Testis (tissue), 3 donors: ENCODE results near the gene REM2. TPM values are rescaled to one million over a fixed set of nuclear protein-coding genes. Genes with fewer than 3 reads are reported as not detected.

Source experiments
- DNase-seq: peaks from one replicate; pipeline ENCODE4 v3.0.0-alpha.2; 2019
- H3K27ac ChIP-seq, 2 donors: fragments of 200-600 bp; sonication (generic); one replicate each; pipeline ENCODE4 v1.5.1; 2019
- H3K27me3 ChIP-seq: fragments of 200-600 bp; sonication (generic); one replicate; pipeline ENCODE4 v1.5.1; 2019
- H3K36me3 ChIP-seq: fragments of 200-600 bp; sonication (generic); one replicate; pipeline ENCODE4 v1.5.1; 2017; ENCODE audit warnings: low read depth; ENCODE audit errors: missing control alignments
- H3K4me1 ChIP-seq: fragments of 200-600 bp; sonication (generic); one replicate; pipeline ENCODE4 v1.5.1; 2019
- H3K4me3 ChIP-seq, 2 donors: fragments of 200-600 bp; sonication (generic); one replicate each; pipeline ENCODE4 v1.5.1; 2017 to 2019
- H3K9me3 ChIP-seq: fragments of 200-600 bp; sonication (generic); one replicate; pipeline ENCODE4 v1.5.1; 2017
- CTCF ChIP-seq, 3 experiments: fragments of 450-650 bp in 2 of 3; fragments of 200-600 bp in 1 of 3; sonication (generic) in 1 of 3; IDR thresholded peaks; one replicate each; pipeline ENCODE4 v1.5.1; 2016 to 2019; ENCODE audit warnings: antibody characterized with exemption in 3 of 3, mild to moderate bottlenecking in 2 of 3, moderate library complexity in 1 of 3
- POLR2A ChIP-seq: fragments of 450-650 bp; IDR thresholded peaks from one replicate; pipeline ENCODE4 v1.6.1; 2017; ENCODE audit warnings: antibody characterized with exemption, mild to moderate bottlenecking, moderate library complexity
- WGBS, 2 donors: methylation state at CpG; one replicate each; pipeline ENCODE4 v1.1.5; 2018; 5-methylcytosine and 5-hydroxymethylcytosine counted together
- intact Hi-C: fragments of 100-400 bp; cut with DNase I; formaldehyde crosslinking; loops from one replicate; pipeline ENCODE4 v1.15.1; 2023; ENCODE audit warnings: low total_unique reads
- polyA plus RNA-seq: library from polyadenylated mRNA; stranded (reverse); fragments of 350-450 nt; fragmentation: Illumina TruSeq; extraction: RNeasy Lipid Tissue Mini Kit (QIAGEN cat#74804); gene quantifications from one replicate; pipeline ENCODE4 v1.2.3, GENCODE V29; 2014; ENCODE audit warnings: low read depth, low replicate concordance; ENCODE audit not compliant: insufficient read depth
- total RNA-seq, 2 donors: library from RNA; depleted of rRNA; stranded (reverse); fragments of >200 nt; gene quantifications; one replicate each; pipeline ENCODE4 v1.2.3, GENCODE V29; 2016

The REM2 gene
- total and polyA plus RNA-seq, 3 donors from 2014 or later, result 2.4 to 4.8 (median 2.9) TPM

- DNase-seq, result no peak
- no peaks in the 10 kb centered on the region for H3K27me3 ChIP-seq
- H3K36me3 ChIP-seq, result no peaks in the 10 kb centered on the region
- no peak overlapping the region for H3K27ac ChIP-seq
- no peak overlapping the region for H3K4me3 ChIP-seq
- H3K4me1 ChIP-seq, result peaks cover 8% of the 10 kb centered on the region
- WGBS, 2 donors, result 61 to 70% methylated on average over 4 of the region's 4 CpGs
- TF ChIP-seq POLR2A, result no peak
- TF ChIP-seq CTCF (IDR thresholded peaks at IDR 0.05), result no peak
- intact Hi-C loops, result no loop called here
- H3K9me3 ChIP-seq, result no peaks in the 10 kb centered on the region
Observed at GRCh38 chr14:22888662-22889061, 5.6 kb downstream of the REM2 start.

- intact Hi-C loops, result no loop called here
- peaks cover 8% of the 10 kb centered on the region for H3K4me1 ChIP-seq
- no peak overlapping the region for H3K4me3 ChIP-seq
- no peaks in the 10 kb centered on the region for H3K36me3 ChIP-seq
- no peak overlapping the region for H3K27ac ChIP-seq
- 70 to 94% methylated on average over 1 of the region's 1 CpG for WGBS, 2 donors
- H3K27me3 ChIP-seq, result no peaks in the 10 kb centered on the region
- TF ChIP-seq POLR2A, result no peak
- no peak for TF ChIP-seq CTCF (IDR thresholded peaks at IDR 0.05)
- DNase-seq, result no peak
- no peaks in the 10 kb centered on the region for H3K9me3 ChIP-seq
Observed at GRCh38 chr14:22890416-22890815, 7.4 kb downstream of the REM2 start.

- intact Hi-C loops, result no loop called here
- no peak for DNase-seq
- WGBS, 2 donors, result 77 to 81% methylated on average over 7 of the region's 7 CpGs
Observed at GRCh38 chr14:22892488-22892887, 9.5 kb downstream of the REM2 start.

GRCh38 chr14:22893706-22894105 lies 10.7 kb downstream of the REM2 start:
- no peak overlapping the region for H3K27ac ChIP-seq
- 80 to 87% methylated on average over 4 of the region's 4 CpGs for WGBS, 2 donors
- no peaks in the 10 kb centered on the region for H3K27me3 ChIP-seq
- intact Hi-C loops, result no loop called here
- DNase-seq, result no peak
- H3K4me1 ChIP-seq, result no peaks in the 10 kb centered on the region
- TF ChIP-seq CTCF (IDR thresholded peaks at IDR 0.05), result no peak
- no peak for TF ChIP-seq POLR2A
- H3K36me3 ChIP-seq, result no peaks in the 10 kb centered on the region
- H3K4me3 ChIP-seq, result no peak overlapping the region
- H3K9me3 ChIP-seq, result no peaks in the 10 kb centered on the region

More at GRCh38 chr14:22892488-22892887, 9.5 kb downstream of the REM2 start:
- Histone ChIP-seq H3K27me3 (no peaks in the 10 kb centered on the region), H3K27ac (no peak overlapping the region), H3K9me3 (no peaks in the 10 kb centered on the region), H3K36me3 (no peaks in the 10 kb centered on the region), H3K4me1 (peaks cover 6% of the 10 kb centered on the region), H3K4me3 (no peak overlapping the region)
- TF ChIP-seq CTCF (IDR thresholded peaks at IDR 0.05), result no peak
- no peak for TF ChIP-seq POLR2A

GRCh38 chr14:22895402-22895801 lies 12.4 kb downstream of the REM2 start:
- Histone ChIP-seq H3K4me1 (no peaks in the 10 kb centered on the region), H3K27me3 (no peaks in the 10 kb centered on the region), H3K36me3 (no peaks in the 10 kb centered on the region), H3K9me3 (no peaks in the 10 kb centered on the region), H3K4me3 (no peak overlapping the region), H3K27ac (no peak overlapping the region)
- intact Hi-C loops, result no loop called here
- TF ChIP-seq CTCF (IDR thresholded peaks at IDR 0.05) (no peak), POLR2A (no peak)
- no peak for DNase-seq
- 76 to 88% methylated on average over 1 of the region's 1 CpG for WGBS, 2 donors
